Right lobe of liver (tissue), 6 donors: Measurements from ENCODE around the gene B4GALNT1. TPM values are rescaled to one million over a fixed set of nuclear protein-coding genes. Genes with fewer than 3 reads are reported as not detected.

Experiments used
- ATAC-seq, 4 donors: fragments of 200-7000 bp; cut with Tn5 transposase; one replicate each; pipeline ENCODE4 v1.9.1; 2020; ENCODE audit warnings: mild to moderate bottlenecking in 4 of 4, moderate library complexity in 4 of 4
- DNase-seq, 3 donors: peaks; one replicate each; pipeline ENCODE4 v3.0.0-alpha.2; 2020
- H3K27ac ChIP-seq, 3 donors: fragments of 200-600 bp; one replicate each; pipeline ENCODE4 v1.8.0; 2022
- H3K27me3 ChIP-seq, 2 donors: fragments of 200-600 bp; one replicate each; pipeline ENCODE4 v1.8.0; 2022
- H3K36me3 ChIP-seq, 4 donors: fragments of 200-600 bp; sonication (generic) in 1 of 4; one replicate each; pipeline versions ENCODE4 v1.5.1 to v1.8.0; 2017 to 2022; ENCODE audit warnings: control low read depth in 1 of 4
- H3K4me1 ChIP-seq, 4 donors: fragments of 200-600 bp; sonication (generic) in 1 of 4; one replicate each; pipeline versions ENCODE4 v1.5.1 to v1.8.0; 2017 to 2022; ENCODE audit warnings: control low read depth in 1 of 4
- H3K4me3 ChIP-seq, 3 donors: fragments of 200-600 bp; one replicate each; pipeline ENCODE4 v1.8.0; 2022
- H3K9me3 ChIP-seq, 4 donors: fragments of 200-600 bp; sonication (generic) in 1 of 4; one replicate each; pipeline versions ENCODE4 v1.5.1 to v1.8.0; 2017 to 2022; ENCODE audit warnings: control low read depth in 1 of 4
- CTCF ChIP-seq, 4 donors: fragments of 200-600 bp in 3 of 4; fragments of 450-650 bp in 1 of 4; IDR thresholded peaks; one replicate each; pipeline versions ENCODE4 v1.5.1 to v1.8.0; 2016 to 2022; ENCODE audit warnings: antibody characterized with exemption in 4 of 4, mild to moderate bottlenecking in 2 of 4
- POLR2A ChIP-seq: fragments of 450-650 bp; IDR thresholded peaks from one replicate; pipeline ENCODE4 v1.6.1; 2017; ENCODE audit warnings: antibody characterized with exemption, mild to moderate bottlenecking
- WGBS: methylation state at CpG from one replicate; pipeline ENCODE4 v1.1.6; 2018; ENCODE audit warnings: low coverage, low lambda C conversion rate; ENCODE audit not compliant: insufficient coverage; ENCODE audit errors: missing lambda C conversion rate; 5-methylcytosine and 5-hydroxymethylcytosine counted together
- intact Hi-C, 2 donors: fragments of 100-400 bp; cut with DNase I; formaldehyde crosslinking; loops; one replicate each; pipeline versions ENCODE4 v1.11.2 to v1.14.1; 2022
- total RNA-seq, 6 experiments: library from RNA; depleted of rRNA in 2 of 6; stranded (reverse); fragments of >200 nt in 2 of 6; fragmentation: NEBNext Ultra II Directional in 3 of 6; extraction: Animal tissue kit (Norgen Biotek cat#: 25700) in 3 of 6; gene quantifications; one replicate each; pipeline versions ENCODE4 v1.1.0 to v1.2.4, GENCODE V29; 2016 to 2023
- donor health status: DM: no; HTN: yes; CAD: no.
- donor health status: DM: no; HTN: no; CAD: no.
- donor health status: DM: no; HTN: no; CAD: no.
- donor health status: DM: no; HTN: yes; CAD: no.
- donor health status: DM: no; HTN: yes; CAD: no.

B4GALNT1 gene
- total RNA-seq, 6 experiments from 2014 or later: 0.44 to 3.6 (median 0.78) TPM

GRCh38 chr12:57616383-57617101, 16.5 kb downstream of the B4GALNT1 start:
- Histone ChIP-seq H3K36me3 (no peaks in the 10 kb centered on the region), H3K27me3 (peaks cover 0 to 24% of the 10 kb centered on the region in 2 donors), H3K27ac (no peak overlapping the region), H3K9me3 (no peaks in the 10 kb centered on the region), H3K4me3 (no peak overlapping the region), H3K4me1 (peaks cover 0 to 8% (median 4%) of the 10 kb centered on the region in 4 donors)
- DNase-seq (no peak), ATAC-seq (no peak)
- intact Hi-C loops: no loop called here
- WGBS: 20% methylated on average over 1 of the region's 3 CpGs
- TF ChIP-seq CTCF (IDR thresholded peaks at IDR 0.05) (no peak), POLR2A (no peak)

- TF ChIP-seq CTCF (IDR thresholded peaks at IDR 0.05) (no peak), POLR2A (no peak)
- DNase-seq (no peak), ATAC-seq (no peak)
- Histone ChIP-seq H3K27me3 (peaks cover 0 to 21% of the 10 kb centered on the region in 2 donors), H3K27ac (no peak overlapping the region), H3K36me3 (no peaks in the 10 kb centered on the region), H3K4me1 (peaks cover 0 to 8% (median 0%) of the 10 kb centered on the region in 4 donors), H3K9me3 (no peaks in the 10 kb centered on the region), H3K4me3 (no peak overlapping the region)
- WGBS: 64% methylated on average over 3 of the region's 5 CpGs
- intact Hi-C loops: no loop called here
Observed at GRCh38 chr12:57615637-57616036, 17.4 kb downstream of the B4GALNT1 start.

GRCh38 chr12:57614948-57615500, 18.0 kb downstream of the B4GALNT1 start:
- Histone ChIP-seq H3K4me3 (no peak overlapping the region), H3K4me1 (peaks cover 0 to 12% (median 0%) of the 10 kb centered on the region in 4 donors), H3K27ac (no peak overlapping the region), H3K27me3 (peaks cover 0 to 17% of the 10 kb centered on the region in 2 donors), H3K9me3 (no peaks in the 10 kb centered on the region), H3K36me3 (no peaks in the 10 kb centered on the region)
- DNase-seq (no peak), ATAC-seq (no peak)
- intact Hi-C loops: no loop called here
- no peak for TF ChIP-seq POLR2A
- TF ChIP-seq CTCF (IDR thresholded peaks at IDR 0.05): no peak
- 72% methylated on average over 8 of the region's 11 CpGs for WGBS

GRCh38 chr12:57614178-57614947, 18.6 kb downstream of the B4GALNT1 start:
- no peak for TF ChIP-seq POLR2A
- TF ChIP-seq CTCF (IDR thresholded peaks at IDR 0.05): no peak
- peaks cover 0 to 12% (median 0%) of the 10 kb centered on the region in 4 donors for H3K4me1 ChIP-seq
- H3K4me3 ChIP-seq: no peak overlapping the region
- H3K27me3 ChIP-seq: peaks cover 0 to 10% of the 10 kb centered on the region in 2 donors
- no peak for ATAC-seq
- no peak for DNase-seq
- no peaks in the 10 kb centered on the region for H3K36me3 ChIP-seq
- H3K27ac ChIP-seq: no peak overlapping the region
- intact Hi-C loops: no loop called here
- 16% methylated on average over 7 of the region's 14 CpGs for WGBS
- no peaks in the 10 kb centered on the region for H3K9me3 ChIP-seq
